Colon (tissue), 2 donors: Measurements from ENCODE around the gene ZMAT5.

Experiments used
- FAIRE-seq: peaks from 2 replicates; lab custom pipeline; 2012; peaks lifted over from hg19 to GRCh38; lab: Jason Lieb, UNC
- donor health status: control.
- donor health status: control.

Gene ZMAT5

GRCh38 chr22:29683536-29683935, 83.3 kb downstream of the ZMAT5 start:
- no peak for FAIRE-seq
